Activated CD4-positive, alpha-beta memory T cell treated with anti-CD3 and anti-CD28 coated beads, Interleukin-2, amount 10 ng/mL, durations not matched to agents 7 days and 5 days (primary cell): Measurements from ENCODE around the gene ADAMTS3. TPM values are rescaled to one million over a fixed set of nuclear protein-coding genes. Genes with fewer than 3 reads are reported as not detected.

ENCODE experiments used
- CTCF ChIA-PET: fragments of 350-600 bp; sonication (Branson Sonifier 250); formaldehyde crosslinking; loops from one replicate; lab custom pipeline; 2021; ENCODE audit warnings: antibody characterized with exemption, inconsistent platforms; lab: Charles Lee
- POLR2A ChIA-PET: fragments of 350-600 bp; sonication (Branson Sonifier 250); formaldehyde crosslinking; loops from one replicate; lab custom pipeline; 2021; ENCODE audit warnings: antibody characterized with exemption; lab: Charles Lee
- DNase-seq: peaks from one replicate; pipeline ENCODE4 v3.0.0-alpha.2; 2020
- H3K27ac Mint-ChIP-seq: one replicate; pipeline ENCODE4 v1.8.0; 2021; ENCODE audit warnings: mild to moderate bottlenecking, mixed read lengths
- H3K27me3 Mint-ChIP-seq: one replicate; pipeline ENCODE4 v1.8.0; 2021; ENCODE audit warnings: mixed read lengths
- H3K36me3 Mint-ChIP-seq: one replicate; pipeline ENCODE4 v1.8.0; 2021; ENCODE audit warnings: low read depth, mixed read lengths
- H3K4me1 Mint-ChIP-seq: one replicate; pipeline ENCODE4 v1.8.0; 2021; ENCODE audit warnings: mixed read lengths
- H3K4me3 Mint-ChIP-seq: one replicate; pipeline ENCODE4 v1.8.0; 2021; ENCODE audit warnings: mild to moderate bottlenecking, mixed read lengths
- H3K9me3 Mint-ChIP-seq: one replicate; pipeline ENCODE4 v1.8.0; 2021; ENCODE audit warnings: mixed read lengths
- total RNA-seq, 2 experiments: library from RNA; stranded (reverse); gene quantifications; one replicate each; pipeline ENCODE4 v1.2.3, GENCODE V29; 2021

Gene ADAMTS3
- total RNA-seq, 2 experiments from 2014 or later = not detected

GRCh38 chr4:72243641-72244040 is 325.4 kb downstream of the ADAMTS3 start:
- Mint-ChIP-seq H3K27me3 (peaks cover 2% of the 10 kb centered on the region), H3K27ac (no peak overlapping the region)

DNA sequence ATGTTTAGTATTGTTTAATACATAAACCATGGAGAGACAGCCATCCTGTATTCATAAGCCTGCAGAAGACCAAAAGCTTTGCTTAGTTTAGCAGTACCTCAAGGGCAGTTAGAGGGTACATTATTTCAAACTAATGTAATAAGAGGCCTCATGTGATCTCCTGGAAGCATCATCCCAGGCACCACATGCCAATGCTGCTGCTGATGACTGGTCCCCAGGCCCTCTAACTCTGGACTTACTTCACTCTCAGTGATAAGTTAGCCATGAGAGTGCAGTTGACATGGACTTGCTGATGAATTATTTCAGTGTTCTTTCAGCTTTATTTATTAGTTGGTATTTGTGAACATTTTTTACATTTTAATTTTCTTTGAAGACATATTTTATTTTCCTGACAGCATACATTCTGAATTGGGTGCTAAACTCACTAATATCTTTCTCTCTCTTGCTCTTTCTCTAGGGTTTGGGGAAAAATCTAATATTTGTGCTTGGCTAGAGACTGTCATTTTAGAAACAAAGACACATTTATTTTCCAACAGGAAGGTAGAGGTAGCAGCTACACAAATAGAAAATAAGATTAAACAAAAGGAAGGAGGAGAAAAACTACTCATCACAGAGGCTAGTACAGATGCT is 329.4 kb downstream of the ADAMTS3 start:
- H3K9me3 Mint-ChIP-seq = no peaks in the 10 kb centered on the region
- DNase-seq = no peak
- no peak overlapping the region for H3K27ac Mint-ChIP-seq
- no peaks in the 10 kb centered on the region for H3K36me3 Mint-ChIP-seq
- ChIA-PET CTCF (no interaction called here), POLR2A (no interaction called here)
- H3K4me3 Mint-ChIP-seq = no peak overlapping the region
- H3K27me3 Mint-ChIP-seq = no peaks in the 10 kb centered on the region
- H3K4me1 Mint-ChIP-seq = no peaks in the 10 kb centered on the region

More at GRCh38 chr4:72243641-72244040, 325.4 kb downstream of the ADAMTS3 start:
- Mint-ChIP-seq H3K4me3 (no peak overlapping the region), H3K9me3 (no peaks in the 10 kb centered on the region), H3K4me1 (no peaks in the 10 kb centered on the region), H3K36me3 (no peaks in the 10 kb centered on the region)
- DNase-seq = no peak
- ChIA-PET POLR2A (no interaction called here), CTCF (no interaction called here)
